Karpas-422 (cell line): Measurements from ENCODE around the gene EIF4G3. TPM values are rescaled to one million over a fixed set of nuclear protein-coding genes. Genes with fewer than 3 reads are reported as not detected.

Experiments
- DNase-seq: peaks from one replicate; pipeline ENCODE4 v3.0.0-alpha.2; 2015
- H2AFZ ChIP-seq: fragments of 200-600 bp; sonication (generic); 2 replicates; pipeline ENCODE4 v1.6.1; 2014; ENCODE audit warnings: antibody characterized with exemption, low read length, mixed read lengths
- H3K27ac ChIP-seq: fragments of 200-600 bp; sonication (generic); 2 replicates; pipeline ENCODE4 v1.5.1; 2014; ENCODE audit warnings: mild to moderate bottlenecking, low read length, moderate library complexity
- H3K27me3 ChIP-seq: fragments of 200-600 bp; sonication (generic); 2 replicates; pipeline ENCODE4 v1.6.1; 2014; ENCODE audit warnings: low read length, mixed read lengths
- H3K36me3 ChIP-seq: fragments of 200-600 bp; sonication (generic); 2 replicates; pipeline ENCODE4 v1.6.1; 2014; ENCODE audit warnings: low read length, mixed read lengths; ENCODE audit not compliant: insufficient read depth
- H3K4me1 ChIP-seq: fragments of 200-600 bp; sonication (generic); 2 replicates; pipeline ENCODE4 v1.6.1; 2014; ENCODE audit warnings: mild to moderate bottlenecking, low read length, mixed read lengths
- H3K4me2 ChIP-seq: fragments of 200-600 bp; sonication (generic); 2 replicates; pipeline ENCODE4 v1.6.1; 2014; ENCODE audit warnings: low read length, low read depth, mild to moderate bottlenecking; ENCODE audit not compliant: poor library complexity, severe bottlenecking
- H3K4me3 ChIP-seq: fragments of 200-600 bp; sonication (generic); 2 replicates; pipeline ENCODE4 v1.5.1; 2014; ENCODE audit warnings: mild to moderate bottlenecking, antibody characterized with exemption, low read length, mixed read lengths
- H3K79me2 ChIP-seq: fragments of 200-600 bp; sonication (generic); 2 replicates; pipeline ENCODE4 v1.6.1; 2014; ENCODE audit warnings: mild to moderate bottlenecking, low read length, mixed read lengths
- H3K9ac ChIP-seq: fragments of 200-600 bp; sonication (generic); 2 replicates; pipeline ENCODE4 v1.6.0; 2014; ENCODE audit warnings: low read length
- H3K9me2 ChIP-seq: fragments of 200-600 bp; sonication (generic), shearing (Covaris generic); replicated peaks from 2 replicates; pipeline ENCODE4 v1.6.0; 2014; ENCODE audit warnings: mild to moderate bottlenecking, low read length, moderate library complexity; ENCODE audit not compliant: insufficient read depth
- H3K9me3 ChIP-seq: fragments of 300-700, 200-600 bp; sonication (generic); 2 replicates; pipeline ENCODE4 v1.6.1; 2014; ENCODE audit warnings: low read length, mixed read lengths
- H4K20me1 ChIP-seq: fragments of 200-600 bp; sonication (generic); 2 replicates; pipeline ENCODE4 v1.6.1; 2014; ENCODE audit warnings: mild to moderate bottlenecking, antibody characterized with exemption, low read length, low read depth; ENCODE audit not compliant: insufficient read depth
- small RNA-seq: library from RNA; depleted of rRNA; stranded (forward); fragments of <200 nt; gene quantifications from one replicate; pipeline ENCODE3, GENCODE V24; 2014
- total RNA-seq: library from RNA; depleted of rRNA; stranded (reverse); fragments of >200 nt; shearing (Covaris generic); gene quantifications from 2 replicates; pipeline ENCODE4 v1.2.3, GENCODE V29; 2014; ENCODE audit warnings: low replicate concordance; rRNA removed

Gene EIF4G3
- total RNA-seq, 1 experiment from 2014 or later, result 139 TPM

- peaks cover 75% of the 10 kb centered on the region for H3K36me3 ChIP-seq
- H4K20me1 ChIP-seq, result no peaks in the 10 kb centered on the region
- no peak overlapping the region for H3K9ac ChIP-seq
- DNase-seq, result no peak
- H3K79me2 ChIP-seq, result peaks cover 47% of the 10 kb centered on the region
- H3K9me3 ChIP-seq, result no peaks in the 10 kb centered on the region
- no peaks in the 10 kb centered on the region for H3K4me1 ChIP-seq
- H3K4me2 ChIP-seq, result no peak overlapping the region
- H3K4me3 ChIP-seq, result no peak overlapping the region
- H3K9me2 ChIP-seq, result no peaks in the 10 kb centered on the region
- H3K27me3 ChIP-seq, result no peaks in the 10 kb centered on the region
- H2AFZ ChIP-seq, result no peak overlapping the region
- H3K27ac ChIP-seq, result no peak overlapping the region
Measured at GRCh38 chr1:20771780-20772179, 404.9 kb downstream of the EIF4G3 start.

- Histone ChIP-seq H3K4me1 (no peaks in the 10 kb centered on the region), H3K27me3 (no peaks in the 10 kb centered on the region), H4K20me1 (no peaks in the 10 kb centered on the region), H2AFZ (no peak overlapping the region), H3K79me2 (peaks cover 39% of the 10 kb centered on the region), H3K9ac (no peak overlapping the region), H3K36me3 (peaks cover 76% of the 10 kb centered on the region), H3K9me2 (no peaks in the 10 kb centered on the region), H3K4me2 (no peak overlapping the region), H3K27ac (no peak overlapping the region), H3K9me3 (no peaks in the 10 kb centered on the region), H3K4me3 (no peak overlapping the region)
- no peak for DNase-seq
Measured at GRCh38 chr1:20770314-20771087, 406.2 kb downstream of the EIF4G3 start.

GRCh38 chr1:20767271-20767670 lies 409.4 kb downstream of the EIF4G3 start:
- Histone ChIP-seq H2AFZ (no peak overlapping the region), H3K27me3 (no peaks in the 10 kb centered on the region), H3K9me2 (no peaks in the 10 kb centered on the region), H3K79me2 (peaks cover 32% of the 10 kb centered on the region), H3K9me3 (no peaks in the 10 kb centered on the region), H3K36me3 (peaks cover 85% of the 10 kb centered on the region), H3K9ac (no peak overlapping the region), H3K4me1 (no peaks in the 10 kb centered on the region), H3K4me2 (no peak overlapping the region), H4K20me1 (no peaks in the 10 kb centered on the region), H3K4me3 (no peak overlapping the region), H3K27ac (no peak overlapping the region)
- no peak for DNase-seq

DNA sequence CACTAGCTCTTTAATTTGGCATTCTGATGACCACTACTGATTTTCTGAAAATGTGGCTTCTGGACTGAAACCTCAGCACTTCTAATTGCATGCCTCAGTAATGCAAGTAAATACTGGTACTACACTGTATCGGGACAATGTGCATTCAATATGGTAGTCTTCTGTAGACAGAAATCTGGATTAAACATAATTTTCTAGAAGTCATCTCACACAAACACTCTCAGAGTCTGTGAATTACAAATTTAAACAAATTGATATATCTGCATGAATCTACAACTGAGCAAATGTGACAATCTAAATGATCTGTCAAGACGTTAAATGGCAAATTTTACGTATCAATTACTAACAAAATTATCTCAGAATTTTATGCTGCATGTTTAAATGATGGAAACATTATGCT lies 413.3 kb downstream of the EIF4G3 start:
- no peak for DNase-seq
- Histone ChIP-seq H3K4me3 (no peak overlapping the region), H3K36me3 (peaks cover 65% of the 10 kb centered on the region), H3K9me2 (no peaks in the 10 kb centered on the region), H3K27ac (no peak overlapping the region), H3K9ac (no peak overlapping the region), H3K79me2 (peaks cover 17% of the 10 kb centered on the region), H4K20me1 (no peaks in the 10 kb centered on the region), H3K4me1 (no peaks in the 10 kb centered on the region), H2AFZ (no peak overlapping the region), H3K9me3 (no peaks in the 10 kb centered on the region), H3K27me3 (no peaks in the 10 kb centered on the region), H3K4me2 (no peak overlapping the region)

- no peak overlapping the region for H3K4me2 ChIP-seq
- no peak overlapping the region for H3K27ac ChIP-seq
- H4K20me1 ChIP-seq, result no peaks in the 10 kb centered on the region
- no peaks in the 10 kb centered on the region for H3K27me3 ChIP-seq
- H3K9me2 ChIP-seq, result no peaks in the 10 kb centered on the region
- H3K4me3 ChIP-seq, result no peak overlapping the region
- no peaks in the 10 kb centered on the region for H3K4me1 ChIP-seq
- H3K79me2 ChIP-seq, result peaks cover 12% of the 10 kb centered on the region
- H3K36me3 ChIP-seq, result peaks cover 52% of the 10 kb centered on the region
- no peak overlapping the region for H2AFZ ChIP-seq
- H3K9ac ChIP-seq, result no peak overlapping the region
- no peaks in the 10 kb centered on the region for H3K9me3 ChIP-seq
- no peak for DNase-seq
Measured at GRCh38 chr1:20760322-20760721, 416.4 kb downstream of the EIF4G3 start.

Small RNAs within 50 kb of the gene (small RNA-seq; reads per million reads assigned to genes)
- gene AL627311.1, result not detected
- gene MIR1256, result 0.28 reads per million
- gene RNU7-200P, result not detected

Other genes starting within 250 kb of the EIF4G3 start
- 59.9 and 81.7 TPM in 2 replicates for gene ECE1, start 113.6 kb upstream of the EIF4G3 start, total RNA-seq